Fibroblast of pulmonary artery (primary cell): ENCODE data around the gene PPIB.

Experiments
- DNase-seq: peaks from one replicate; pipeline ENCODE4 v3.0.0-alpha.2; 2010; ENCODE audit warnings: low read depth
- H3K4me3 ChIP-seq: replicated peaks from 2 replicates; pipeline ENCODE4 v1.5.1; 2011; ENCODE audit warnings: low read depth, mild to moderate bottlenecking, control low read depth, low read length, moderate library complexity
- CTCF ChIP-seq: IDR thresholded peaks from 2 replicates; pipeline ENCODE4 v1.5.1; 2011; ENCODE audit warnings: mild to moderate bottlenecking, control low read depth, low read length, inconsistent platforms; ENCODE audit errors: missing control alignments

The PPIB gene

GRCh38 chr15:64162869-64163658, at the start of gene PPIB:
TSS of gene PPIB (minus strand) at chr15:64163022. CDS start at chr15:64162986, 36 bp downstream.
- peak; percentile 36 for TF ChIP-seq CTCF
- peak within 1 kb of the TSS; percentile 94 for H3K4me3 ChIP-seq
- DNase-seq: peak; percentile 98

GRCh38 chr15:64211696-64212095, 48.9 kb upstream of the PPIB start:
- no peak for DNase-seq
- no peak overlapping the region for H3K4me3 ChIP-seq
- TF ChIP-seq CTCF: no peak

- H3K4me3 ChIP-seq: no peak overlapping the region
- TF ChIP-seq CTCF: no peak
- no peak for DNase-seq
These were observed 47.5 kb upstream of the PPIB start for GRCh38 chr15:64210371-64210770.

- H3K4me3 ChIP-seq: no peak overlapping the region
- peak; percentile 69 for DNase-seq
- TF ChIP-seq CTCF: peak; percentile 45
These were observed 47.0 kb upstream of the PPIB start for GRCh38 chr15:64209680-64210334.

- no peak for DNase-seq
- H3K4me3 ChIP-seq: no peak overlapping the region
- TF ChIP-seq CTCF: no peak
These were observed 42.4 kb upstream of the PPIB start for GRCh38 chr15:64205202-64205601.

- DNase-seq: peak; percentile 65
- no peak for TF ChIP-seq CTCF
- no peak overlapping the region for H3K4me3 ChIP-seq
These were observed 34.6 kb upstream of the PPIB start for GRCh38 chr15:64197425-64197824.
